GM12878 (cell line): ENCODE measurements around the gene NF1. TPM values are rescaled to one million over a fixed set of nuclear protein-coding genes. Genes with fewer than 3 reads are reported as not detected.

ENCODE experiments used
- IKZF1 ChIP-seq: fragments of 450-650 bp; conservative IDR thresholded peaks from 2 replicates; pipeline ENCODE4 v1.6.1; 2017; ENCODE audit warnings: antibody characterized with exemption, mild to moderate bottlenecking
- KAT2A ChIP-seq: conservative IDR thresholded peaks from 2 replicates; pipeline ENCODE4 v1.6.1; 2011; ENCODE audit warnings: low read depth, low read length; ENCODE audit not compliant: control insufficient read depth
- MEF2B ChIP-seq: fragments of 450-650 bp; IDR thresholded peaks from 2 replicates; pipeline ENCODE4 v1.6.1; 2018; ENCODE audit warnings: mild to moderate bottlenecking, moderate library complexity; ENCODE audit not compliant: partially characterized antibody, poor library complexity, severe bottlenecking
- SMAD1 ChIP-seq: fragments of 450-650 bp; IDR thresholded peaks from 2 replicates; pipeline ENCODE4 v1.6.1; 2018; ENCODE audit warnings: mild to moderate bottlenecking, low read depth; ENCODE audit not compliant: partially characterized antibody
- STAT3 ChIP-seq: IDR thresholded peaks from 2 replicates; pipeline ENCODE4 v1.6.1; 2011; ENCODE audit warnings: low read depth, low read length, improper control_type of control experiment
- TCF3 ChIP-seq: IDR thresholded peaks from 2 replicates; pipeline ENCODE4 v1.6.1; 2012; ENCODE audit warnings: low read depth, mild to moderate bottlenecking, low read length, borderline replicate concordance; ENCODE audit not compliant: insufficient read depth
- TCF7 ChIP-seq: IDR thresholded peaks from 2 replicates; pipeline ENCODE4 v1.6.1; 2014; ENCODE audit warnings: antibody characterized with exemption, borderline replicate concordance
- polyA plus RNA-seq, 11 experiments: library from polyadenylated mRNA; depleted of rRNA in 4 of 11; unstranded in 6 of 11; stranded (reverse) in 5 of 11; fragments of >200 nt; fragmentation: Nextera tagmentation in 4 of 11; fragmentation: Illumina TruSeq in 1 of 11; extraction: Ambion mirVana in 4 of 11; extraction: Trizol in 1 of 11; gene quantifications; 1 replicate in 1 of 11; 2 replicates in 10 of 11; pipeline versions ENCODE4 v1.2.1 to v1.2.3, GENCODE V29; 2011 to 2016; ENCODE audit warnings: inconsistent platforms in 2 of 11, missing spikeins in 2 of 11, low read depth in 1 of 11
- total RNA-seq, 4 experiments: library from RNA; depleted of rRNA in 3 of 4; stranded (reverse); fragments of >200 nt in 3 of 4; fragmentation: Illumina TruSeq in 1 of 4; extraction: Trizol in 1 of 4; gene quantifications; 2 replicates each; pipeline versions ENCODE4 v1.2.1 to v1.2.3, GENCODE V29; 2013 to 2021
- TF ChIP-seq, protein P1 (sequence below): fragments of 450-650 bp; IDR thresholded peaks from 2 replicates; pipeline ENCODE4 v1.6.1; 2014; ENCODE audit warnings: mild to moderate bottlenecking
- TF ChIP-seq, protein P2 (sequence below): fragments of 450-650 bp; IDR thresholded peaks from 2 replicates; pipeline ENCODE4 v1.6.1; 2017; ENCODE audit warnings: mild to moderate bottlenecking, moderate library complexity

NF1 gene
- total and polyA plus RNA-seq, 10 of the 15 experiments (the other 5 are each of a cell fraction or from before 2014, with no cell fraction given) = 2.5 to 31.8 (median 16.6) TPM

DNA sequence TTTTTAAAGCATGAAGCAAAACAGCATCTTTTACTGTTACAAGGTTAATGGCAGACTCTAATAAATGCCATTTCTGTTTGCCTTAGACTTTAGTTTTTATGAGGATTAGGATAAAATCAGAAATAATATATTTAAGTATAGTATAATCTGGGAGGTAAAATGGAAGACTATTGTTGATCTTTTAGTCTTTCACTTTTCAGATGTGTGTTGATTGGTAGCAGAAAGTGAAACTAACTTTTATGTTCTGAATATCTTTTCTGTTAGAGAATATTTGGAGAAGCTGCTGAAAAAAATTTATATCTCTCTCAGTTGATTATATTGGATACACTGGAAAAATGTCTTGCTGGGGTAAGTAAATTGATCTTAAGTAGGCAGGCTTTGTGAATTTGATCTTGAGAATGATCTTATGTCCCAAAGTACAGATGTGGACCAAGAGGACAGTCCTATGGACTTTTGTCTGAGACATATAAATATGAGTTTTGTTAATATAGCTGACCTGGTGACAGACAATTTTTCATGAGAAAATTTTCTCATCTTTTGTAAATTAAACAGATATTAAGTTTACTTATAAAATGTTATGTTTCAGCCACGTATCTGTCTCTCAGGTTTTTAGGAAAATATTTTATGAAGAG lies 64.1 kb downstream of the NF1 start (continued):
- TF ChIP-seq, protein P1, sequence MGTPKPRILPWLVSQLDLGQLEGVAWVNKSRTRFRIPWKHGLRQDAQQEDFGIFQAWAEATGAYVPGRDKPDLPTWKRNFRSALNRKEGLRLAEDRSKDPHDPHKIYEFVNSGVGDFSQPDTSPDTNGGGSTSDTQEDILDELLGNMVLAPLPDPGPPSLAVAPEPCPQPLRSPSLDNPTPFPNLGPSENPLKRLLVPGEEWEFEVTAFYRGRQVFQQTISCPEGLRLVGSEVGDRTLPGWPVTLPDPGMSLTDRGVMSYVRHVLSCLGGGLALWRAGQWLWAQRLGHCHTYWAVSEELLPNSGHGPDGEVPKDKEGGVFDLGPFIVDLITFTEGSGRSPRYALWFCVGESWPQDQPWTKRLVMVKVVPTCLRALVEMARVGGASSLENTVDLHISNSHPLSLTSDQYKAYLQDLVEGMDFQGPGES = no peak
- TF ChIP-seq TCF3 (no peak), KAT2A (no peak), SMAD1 (no peak), IKZF1 (no peak), STAT3 (no peak), TCF7 (no peak), MEF2B (no peak)
- TF ChIP-seq, protein P2, sequence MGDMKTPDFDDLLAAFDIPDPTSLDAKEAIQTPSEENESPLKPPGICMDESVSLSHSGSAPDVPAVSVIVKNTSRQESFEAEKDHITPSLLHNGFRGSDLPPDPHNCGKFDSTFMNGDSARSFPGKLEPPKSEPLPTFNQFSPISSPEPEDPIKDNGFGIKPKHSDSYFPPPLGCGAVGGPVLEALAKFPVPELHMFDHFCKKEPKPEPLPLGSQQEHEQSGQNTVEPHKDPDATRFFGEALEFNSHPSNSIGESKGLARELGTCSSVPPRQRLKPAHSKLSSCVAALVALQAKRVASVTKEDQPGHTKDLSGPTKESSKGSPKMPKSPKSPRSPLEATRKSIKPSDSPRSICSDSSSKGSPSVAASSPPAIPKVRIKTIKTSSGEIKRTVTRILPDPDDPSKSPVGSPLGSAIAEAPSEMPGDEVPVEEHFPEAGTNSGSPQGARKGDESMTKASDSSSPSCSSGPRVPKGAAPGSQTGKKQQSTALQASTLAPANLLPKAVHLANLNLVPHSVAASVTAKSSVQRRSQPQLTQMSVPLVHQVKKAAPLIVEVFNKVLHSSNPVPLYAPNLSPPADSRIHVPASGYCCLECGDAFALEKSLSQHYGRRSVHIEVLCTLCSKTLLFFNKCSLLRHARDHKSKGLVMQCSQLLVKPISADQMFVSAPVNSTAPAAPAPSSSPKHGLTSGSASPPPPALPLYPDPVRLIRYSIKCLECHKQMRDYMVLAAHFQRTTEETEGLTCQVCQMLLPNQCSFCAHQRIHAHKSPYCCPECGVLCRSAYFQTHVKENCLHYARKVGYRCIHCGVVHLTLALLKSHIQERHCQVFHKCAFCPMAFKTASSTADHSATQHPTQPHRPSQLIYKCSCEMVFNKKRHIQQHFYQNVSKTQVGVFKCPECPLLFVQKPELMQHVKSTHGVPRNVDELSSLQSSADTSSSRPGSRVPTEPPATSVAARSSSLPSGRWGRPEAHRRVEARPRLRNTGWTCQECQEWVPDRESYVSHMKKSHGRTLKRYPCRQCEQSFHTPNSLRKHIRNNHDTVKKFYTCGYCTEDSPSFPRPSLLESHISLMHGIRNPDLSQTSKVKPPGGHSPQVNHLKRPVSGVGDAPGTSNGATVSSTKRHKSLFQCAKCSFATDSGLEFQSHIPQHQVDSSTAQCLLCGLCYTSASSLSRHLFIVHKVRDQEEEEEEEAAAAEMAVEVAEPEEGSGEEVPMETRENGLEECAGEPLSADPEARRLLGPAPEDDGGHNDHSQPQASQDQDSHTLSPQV = no peak
- TF ChIP-seq, all 136 proteins: peak for 0
